Chondrocyte (in vitro differentiated cells): Measurements from ENCODE around the gene LRRC61. TPM values are rescaled to one million over a fixed set of nuclear protein-coding genes. Genes with fewer than 3 reads are reported as not detected.
A peak's percentile ranks its signal among the peaks of the same experiment; 100 is the strongest.

Experiments used
- DNase-seq: peaks from one replicate; pipeline ENCODE4 v3.0.0; 2021; ENCODE audit warnings: mixed read lengths, low spot score
- H3K27ac Mint-ChIP-seq: one replicate; pipeline ENCODE4 v1.8.0; 2021; ENCODE audit warnings: mild to moderate bottlenecking, moderate library complexity, mixed read lengths; ENCODE audit not compliant: unreplicated experiment
- H3K27me3 Mint-ChIP-seq: 2 replicates; pipeline ENCODE4 v1.8.0; 2021; ENCODE audit warnings: low read depth, mixed read lengths
- H3K36me3 Mint-ChIP-seq: 2 replicates; pipeline ENCODE4 v1.8.0; 2021; ENCODE audit warnings: low read depth, mixed read lengths
- H3K4me1 Mint-ChIP-seq: 2 replicates; pipeline ENCODE4 v1.8.0; 2021; ENCODE audit warnings: low read depth, mild to moderate bottlenecking, mixed read lengths
- H3K4me3 Mint-ChIP-seq: one replicate; pipeline ENCODE4 v1.8.0; 2021; ENCODE audit warnings: mild to moderate bottlenecking, moderate library complexity, mixed read lengths; ENCODE audit not compliant: unreplicated experiment
- H3K9me3 Mint-ChIP-seq: 2 replicates; pipeline ENCODE4 v1.8.0; 2021; ENCODE audit warnings: low read depth, mixed read lengths
- total RNA-seq: library from RNA; stranded (reverse); gene quantifications from 3 replicates; pipeline ENCODE4 v1.2.1, GENCODE V29; 2021
- TF ChIP-seq, protein P1 (sequence below): fragments of 200-600 bp; sonication (generic); IDR thresholded peaks from 2 replicates; pipeline ENCODE4 v1.5.0; 2021; ENCODE audit warnings: antibody characterized with exemption, mild to moderate bottlenecking, moderate library complexity

The LRRC61 gene
- total RNA-seq, 1 donor from 2014 or later = 1.7 TPM

DNA sequence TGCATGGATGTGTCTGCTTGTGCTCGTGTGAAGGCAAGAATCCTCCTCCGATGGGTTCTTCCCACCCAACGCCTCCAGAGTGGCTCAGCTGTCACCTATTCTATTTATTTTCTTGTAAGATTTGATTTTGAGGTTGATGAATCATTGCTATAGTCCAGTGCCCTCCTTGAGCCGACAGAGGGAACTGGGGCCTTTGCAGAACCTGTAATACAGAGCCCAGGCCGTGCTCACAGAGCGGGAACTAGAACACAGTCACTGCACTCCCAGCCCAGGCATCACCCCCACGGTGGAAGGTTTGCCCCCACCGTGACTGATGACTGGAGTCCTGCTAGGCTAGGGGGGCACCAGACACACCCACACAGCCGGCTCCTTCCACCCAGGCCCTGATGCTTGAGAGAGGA lies 16.3 kb downstream of the LRRC61 start:
- no peak overlapping the region for H3K4me3 Mint-ChIP-seq
- no peak for DNase-seq
- TF ChIP-seq, protein P1, sequence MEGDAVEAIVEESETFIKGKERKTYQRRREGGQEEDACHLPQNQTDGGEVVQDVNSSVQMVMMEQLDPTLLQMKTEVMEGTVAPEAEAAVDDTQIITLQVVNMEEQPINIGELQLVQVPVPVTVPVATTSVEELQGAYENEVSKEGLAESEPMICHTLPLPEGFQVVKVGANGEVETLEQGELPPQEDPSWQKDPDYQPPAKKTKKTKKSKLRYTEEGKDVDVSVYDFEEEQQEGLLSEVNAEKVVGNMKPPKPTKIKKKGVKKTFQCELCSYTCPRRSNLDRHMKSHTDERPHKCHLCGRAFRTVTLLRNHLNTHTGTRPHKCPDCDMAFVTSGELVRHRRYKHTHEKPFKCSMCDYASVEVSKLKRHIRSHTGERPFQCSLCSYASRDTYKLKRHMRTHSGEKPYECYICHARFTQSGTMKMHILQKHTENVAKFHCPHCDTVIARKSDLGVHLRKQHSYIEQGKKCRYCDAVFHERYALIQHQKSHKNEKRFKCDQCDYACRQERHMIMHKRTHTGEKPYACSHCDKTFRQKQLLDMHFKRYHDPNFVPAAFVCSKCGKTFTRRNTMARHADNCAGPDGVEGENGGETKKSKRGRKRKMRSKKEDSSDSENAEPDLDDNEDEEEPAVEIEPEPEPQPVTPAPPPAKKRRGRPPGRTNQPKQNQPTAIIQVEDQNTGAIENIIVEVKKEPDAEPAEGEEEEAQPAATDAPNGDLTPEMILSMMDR = no peak
- peaks cover 7% of the 10 kb centered on the region for H3K9me3 Mint-ChIP-seq
- H3K27ac Mint-ChIP-seq = no peak overlapping the region
- H3K4me1 Mint-ChIP-seq = peaks cover 21% of the 10 kb centered on the region
- H3K27me3 Mint-ChIP-seq = peaks cover 25% of the 10 kb centered on the region
- H3K36me3 Mint-ChIP-seq = peaks cover 2% of the 10 kb centered on the region

DNA sequence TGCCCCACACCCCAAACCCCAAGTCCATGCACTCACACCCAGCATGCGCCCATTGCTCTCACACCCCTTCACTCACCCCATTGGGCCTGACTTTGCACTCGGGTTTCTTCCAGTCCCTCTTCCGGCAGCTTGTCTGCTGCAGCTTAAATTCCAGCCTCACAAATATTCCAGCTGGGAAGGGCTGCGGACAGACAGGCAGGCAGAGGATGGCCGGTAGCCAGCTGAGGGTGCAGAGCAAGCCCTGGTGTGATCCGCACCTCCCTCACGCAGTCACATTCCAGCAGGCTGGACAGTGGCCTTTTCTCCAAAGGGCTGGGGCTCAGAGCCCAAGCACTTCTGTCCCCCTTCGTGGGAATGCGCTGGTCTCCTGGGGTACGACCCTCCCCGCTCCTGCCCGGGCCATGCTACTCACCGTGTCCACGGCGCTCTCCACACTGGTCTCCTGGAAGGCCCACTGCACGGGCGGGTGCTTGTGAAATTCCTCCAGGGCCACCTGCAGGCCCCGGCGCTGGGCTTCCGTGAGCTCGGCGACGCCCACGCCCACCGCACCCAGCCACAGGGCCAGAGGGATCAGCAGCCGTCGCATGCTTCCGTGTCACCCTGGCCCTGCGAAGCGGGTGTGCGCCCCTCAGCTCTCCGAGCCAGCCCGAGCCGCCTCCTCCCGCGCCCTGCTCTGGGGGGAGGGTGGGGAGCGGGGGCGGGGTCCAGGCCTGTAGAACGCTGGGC lies 17.0 kb downstream of the LRRC61 start:
- peaks cover 25% of the 10 kb centered on the region for H3K27me3 Mint-ChIP-seq
- peaks cover 21% of the 10 kb centered on the region for H3K4me1 Mint-ChIP-seq
- H3K4me3 Mint-ChIP-seq = no peak overlapping the region
- H3K36me3 Mint-ChIP-seq = peaks cover 2% of the 10 kb centered on the region
- TF ChIP-seq, protein P1 = no peak
- no peak for DNase-seq
- peaks cover 7% of the 10 kb centered on the region for H3K9me3 Mint-ChIP-seq
- peak overlapping the region; percentile 63 for H3K27ac Mint-ChIP-seq

DNA sequence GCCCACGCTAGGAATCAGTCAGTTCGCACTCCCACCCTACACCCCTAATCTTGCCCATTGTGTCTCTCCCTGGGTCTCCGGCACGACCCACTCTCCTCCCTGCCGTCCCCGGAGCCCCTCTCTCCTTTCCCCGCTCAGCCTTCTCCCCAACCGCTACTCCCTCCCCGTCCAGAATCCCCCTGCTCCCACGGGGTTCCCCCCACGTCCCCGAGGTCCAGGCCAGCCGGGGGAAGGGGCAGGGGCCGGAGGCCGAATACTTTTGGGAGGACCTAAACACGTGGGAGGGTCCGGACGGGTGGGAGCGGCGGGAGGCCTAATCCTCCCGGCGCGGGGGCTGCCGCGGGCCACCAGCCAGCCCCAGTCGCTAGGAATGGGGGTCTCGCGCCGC lies 17.7 kb downstream of the LRRC61 start:
- TF ChIP-seq, protein P1 = no peak
- no peak overlapping the region for H3K27ac Mint-ChIP-seq
- H3K4me1 Mint-ChIP-seq = peaks cover 21% of the 10 kb centered on the region
- H3K9me3 Mint-ChIP-seq = peaks cover 7% of the 10 kb centered on the region
- peaks cover 25% of the 10 kb centered on the region for H3K27me3 Mint-ChIP-seq
- DNase-seq = no peak
- no peak overlapping the region for H3K4me3 Mint-ChIP-seq
- H3K36me3 Mint-ChIP-seq = peaks cover 2% of the 10 kb centered on the region

DNA sequence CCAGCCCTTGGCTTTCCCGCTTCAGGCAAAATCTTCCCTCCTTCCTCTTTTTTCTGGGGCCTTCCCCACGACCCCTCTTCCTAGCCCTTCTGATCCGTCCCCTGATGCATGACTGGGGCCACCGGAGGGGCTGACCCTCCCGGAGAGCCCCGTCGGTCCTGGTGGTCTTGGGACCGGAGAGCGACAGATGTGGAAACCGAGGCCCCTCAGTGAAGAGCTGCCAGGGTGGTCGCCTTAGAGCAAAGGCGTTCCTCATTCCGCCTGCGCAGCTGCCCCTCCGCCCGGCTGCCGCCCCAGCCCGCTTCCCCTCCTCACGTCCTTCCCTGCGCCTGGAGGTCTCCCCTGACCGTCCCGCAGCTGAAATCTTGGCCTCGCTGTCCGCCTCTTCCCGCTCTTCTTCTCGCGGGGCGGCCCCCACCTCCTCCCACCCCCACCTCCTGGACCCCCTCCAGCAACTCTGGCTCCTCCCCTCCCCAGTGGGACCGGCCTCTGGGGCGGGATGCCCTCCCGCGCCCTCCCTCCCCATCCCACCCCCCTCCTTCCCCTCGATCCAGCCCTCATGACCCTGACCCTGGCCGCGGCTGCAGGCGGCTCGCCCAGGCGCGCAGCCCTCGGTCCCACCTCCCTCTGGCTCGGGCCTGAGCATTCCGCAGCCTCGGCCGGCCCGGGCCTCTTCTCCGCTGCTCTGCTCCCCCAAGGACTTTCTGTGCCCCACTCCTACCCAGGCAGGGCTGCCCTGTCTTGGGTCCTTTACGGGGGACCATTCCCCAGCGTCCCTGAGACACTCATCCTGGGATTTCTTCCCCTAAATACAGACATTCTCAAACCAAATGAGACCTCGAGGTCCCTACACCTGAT lies 18.3 kb downstream of the LRRC61 start, which contains the start of gene RARRES2:
TSS of gene RARRES2 (minus strand) at position 367 of the 858 bp plus-strand sequence. CDS start 1,020 bp downstream, outside the sequence.
- H3K36me3 Mint-ChIP-seq = peaks cover 2% of the 10 kb centered on the region
- peaks cover 31% of the 10 kb centered on the region for H3K27me3 Mint-ChIP-seq

DNA sequence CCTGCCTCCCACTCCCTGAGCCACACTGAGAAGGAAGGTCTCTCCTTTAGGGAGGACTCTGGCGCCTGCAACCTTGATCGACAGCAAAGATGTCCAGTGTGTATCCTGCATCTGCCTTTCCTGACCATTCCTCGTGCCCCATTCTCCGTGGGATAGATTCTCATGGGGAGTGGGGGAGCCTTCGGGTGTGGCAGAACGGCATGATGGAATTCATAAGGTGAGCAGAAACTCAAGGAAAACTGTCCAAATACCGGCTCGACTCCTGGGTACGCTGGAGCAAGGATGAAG lies 18.9 kb downstream of the LRRC61 start:
- no peak for DNase-seq
- TF ChIP-seq, protein P1 = no peak
- Mint-ChIP-seq H3K27me3 (peaks cover 34% of the 10 kb centered on the region), H3K27ac (no peak overlapping the region), H3K4me3 (peak overlapping the region; percentile 9), H3K9me3 (peaks cover 7% of the 10 kb centered on the region), H3K4me1 (peaks cover 21% of the 10 kb centered on the region), H3K36me3 (peaks cover 2% of the 10 kb centered on the region)

More for the DNA sequence above, 18.3 kb downstream of the LRRC61 start, which contains the start of gene RARRES2:
- Mint-ChIP-seq H3K4me3 (peak within 1 kb of the TSS; percentile 19), H3K4me1 (peaks cover 21% of the 10 kb centered on the region), H3K27ac (no peak within 1 kb of the TSS), H3K9me3 (peaks cover 7% of the 10 kb centered on the region)
- TF ChIP-seq, protein P1 = no peak
- DNase-seq = no peak
